GM21786 (cell line): ENCODE data around the gene DNAJA3.

Source experiments
- ATAC-seq: cut with Tn5 transposase; IDR thresholded peaks from one replicate; pipeline ENCODE4 v1.9.1; 2021; ENCODE audit not compliant: unreplicated experiment

The DNAJA3 gene

GRCh38 chr16:4472880-4473279 is 47.2 kb downstream of the DNAJA3 start:
- ATAC-seq = no peak

GRCh38 chr16:4474192-4474961 is 48.7 kb downstream of the DNAJA3 start, which contains the start of gene NMRAL1:
Gene NMRAL1 (minus strand): TSS chr16:4474625. CDS start chr16:4474132, 493 bp downstream.
- peak; percentile 35 for ATAC-seq

- ATAC-seq = peak; percentile 87
Observed at GRCh38 chr16:4475880-4476788, 50.5 kb downstream of the DNAJA3 start, which contains the start of gene HMOX2. Gene HMOX2 (plus strand): TSS chr16:4476398. CDS start chr16:4505525, 29,127 bp downstream.

- no peak for ATAC-seq
Observed at GRCh38 chr16:4477966-4478365, 52.3 kb downstream of the DNAJA3 start.

GRCh38 chr16:4481526-4481925 is 55.9 kb downstream of the DNAJA3 start:
- no peak for ATAC-seq

- ATAC-seq = no peak
Observed at GRCh38 chr16:4481963-4482362, 56.3 kb downstream of the DNAJA3 start.

- no peak for ATAC-seq
Observed at GRCh38 chr16:4486126-4486893, 60.6 kb downstream of the DNAJA3 start.

- no peak for ATAC-seq
Observed at GRCh38 chr16:4487955-4488498, 62.4 kb downstream of the DNAJA3 start.

- no peak for ATAC-seq
Observed at GRCh38 chr16:4488499-4488967, 62.9 kb downstream of the DNAJA3 start.

- ATAC-seq = no peak
Observed at GRCh38 chr16:4489030-4489429, 63.4 kb downstream of the DNAJA3 start.

GRCh38 chr16:4491898-4492297 is 66.2 kb downstream of the DNAJA3 start:
- no peak for ATAC-seq

GRCh38 chr16:4494746-4495490 is 69.2 kb downstream of the DNAJA3 start:
- ATAC-seq = no peak

GRCh38 chr16:4495766-4496165 is 70.1 kb downstream of the DNAJA3 start:
- no peak for ATAC-seq

- no peak for ATAC-seq
Observed at GRCh38 chr16:4496305-4496704, 70.6 kb downstream of the DNAJA3 start.

GRCh38 chr16:4498546-4499195 is 73.0 kb downstream of the DNAJA3 start:
- ATAC-seq = no peak

- ATAC-seq = no peak
Observed at GRCh38 chr16:4499196-4499555, 73.5 kb downstream of the DNAJA3 start.

- no peak for ATAC-seq
Observed at GRCh38 chr16:4500272-4500671, 74.6 kb downstream of the DNAJA3 start.

- no peak for ATAC-seq
Observed at GRCh38 chr16:4501071-4501478, 75.4 kb downstream of the DNAJA3 start.

- ATAC-seq = peak; percentile 73
Observed at GRCh38 chr16:4505356-4506147, 79.9 kb downstream of the DNAJA3 start.
